ENCODE results near the gene CREBBP.

The CREBBP gene

DNA sequence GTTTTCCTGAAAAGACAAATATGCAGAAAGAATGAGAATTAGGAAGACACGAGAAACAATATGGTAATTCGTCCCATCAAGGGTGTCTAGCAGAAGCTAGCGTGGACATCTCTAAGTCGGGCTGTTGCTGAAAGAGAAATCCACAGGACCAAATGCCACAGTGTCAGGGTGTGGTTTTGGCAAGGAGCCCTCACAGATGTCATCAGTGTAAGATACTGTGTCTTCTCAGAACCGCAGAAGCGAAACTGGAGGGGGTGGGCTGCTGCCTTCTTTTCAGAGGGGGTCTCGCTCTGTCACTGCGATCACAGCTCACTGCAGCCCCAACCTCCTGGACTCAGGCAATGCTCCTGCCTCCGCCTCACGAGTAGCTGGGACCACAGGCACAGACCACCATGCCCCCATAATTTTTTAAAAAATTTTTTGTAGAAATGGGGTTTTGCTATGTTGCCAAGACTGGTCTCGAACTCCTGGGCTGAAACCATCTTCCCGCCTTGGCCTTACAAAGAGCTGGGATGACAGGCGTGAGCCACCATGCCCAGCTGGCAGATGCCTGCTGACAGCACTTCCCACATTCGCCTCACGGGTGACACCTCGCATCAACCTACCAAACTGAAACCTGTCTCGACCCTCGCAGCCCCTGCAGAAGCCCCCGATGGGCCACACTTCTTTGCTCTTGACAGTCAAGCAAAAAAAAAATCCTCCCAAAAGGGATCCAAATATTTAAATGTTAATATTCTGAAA, 189.4 kb downstream of the CREBBP start:
- H3K27ac Mint-ChIP-seq = peak overlapping the region; percentile 76
- H3K36me3 Mint-ChIP-seq (ENCODE audit: low read depth) = peaks cover 87% of the 10 kb centered on the region
- no peak overlapping the region for H3K4me3 Mint-ChIP-seq
- H3K4me1 Mint-ChIP-seq (ENCODE audit: low read depth) = peaks cover 17% of the 10 kb centered on the region
- no peaks in the 10 kb centered on the region for H3K9me3 Mint-ChIP-seq
- H3K27me3 Mint-ChIP-seq = no peaks in the 10 kb centered on the region
- no peak for DNase-seq

GRCh38 chr16:3690470-3690928, 190.0 kb downstream of the CREBBP start:
- Mint-ChIP-seq H3K27ac (peak overlapping the region; percentile 76), H3K4me3 (no peak overlapping the region), H3K9me3 (no peaks in the 10 kb centered on the region), H3K4me1 (ENCODE audit: low read depth) (peaks cover 15% of the 10 kb centered on the region), H3K27me3 (no peaks in the 10 kb centered on the region), H3K36me3 (ENCODE audit: low read depth) (peaks cover 87% of the 10 kb centered on the region)
- peak; percentile 87 for DNase-seq

GRCh38 chr16:3689731-3690130, 190.8 kb downstream of the CREBBP start:
- no peak for DNase-seq
- H3K27me3 Mint-ChIP-seq = no peaks in the 10 kb centered on the region
- peaks cover 87% of the 10 kb centered on the region for H3K36me3 Mint-ChIP-seq (ENCODE audit: low read depth)
- H3K4me3 Mint-ChIP-seq = no peak overlapping the region
- no peak overlapping the region for H3K27ac Mint-ChIP-seq
- peaks cover 14% of the 10 kb centered on the region for H3K4me1 Mint-ChIP-seq (ENCODE audit: low read depth)
- no peaks in the 10 kb centered on the region for H3K9me3 Mint-ChIP-seq

- Mint-ChIP-seq H3K9me3 (no peaks in the 10 kb centered on the region), H3K27me3 (no peaks in the 10 kb centered on the region)
Measured at GRCh38 chr16:3687792-3688191, 192.7 kb downstream of the CREBBP start.

GRCh38 chr16:3687021-3687420, 193.5 kb downstream of the CREBBP start:
- H3K27me3 Mint-ChIP-seq = no peaks in the 10 kb centered on the region
- H3K27ac Mint-ChIP-seq = no peak overlapping the region
- H3K36me3 Mint-ChIP-seq (ENCODE audit: low read depth) = peaks cover 93% of the 10 kb centered on the region
- no peak overlapping the region for H3K4me3 Mint-ChIP-seq
- peaks cover 14% of the 10 kb centered on the region for H3K4me1 Mint-ChIP-seq (ENCODE audit: low read depth)
- no peak for DNase-seq
- H3K9me3 Mint-ChIP-seq = no peaks in the 10 kb centered on the region

More at GRCh38 chr16:3687792-3688191, 192.7 kb downstream of the CREBBP start:
- H3K4me1 Mint-ChIP-seq (ENCODE audit: low read depth) = peaks cover 14% of the 10 kb centered on the region
- no peak overlapping the region for H3K27ac Mint-ChIP-seq
- no peak for DNase-seq
- no peak overlapping the region for H3K4me3 Mint-ChIP-seq
- peaks cover 87% of the 10 kb centered on the region for H3K36me3 Mint-ChIP-seq (ENCODE audit: low read depth)

- no peak overlapping the region for H3K27ac Mint-ChIP-seq
- no peak overlapping the region for H3K4me3 Mint-ChIP-seq
- peaks cover 96% of the 10 kb centered on the region for H3K36me3 Mint-ChIP-seq (ENCODE audit: low read depth)
- no peaks in the 10 kb centered on the region for H3K4me1 Mint-ChIP-seq (ENCODE audit: low read depth)
- DNase-seq = no peak
- no peaks in the 10 kb centered on the region for H3K27me3 Mint-ChIP-seq
- H3K9me3 Mint-ChIP-seq = no peaks in the 10 kb centered on the region
Measured at GRCh38 chr16:3681206-3681605, 199.3 kb downstream of the CREBBP start.

- H3K4me1 Mint-ChIP-seq (ENCODE audit: low read depth) = no peaks in the 10 kb centered on the region
- H3K4me3 Mint-ChIP-seq = no peak overlapping the region
- peaks cover 100% of the 10 kb centered on the region for H3K36me3 Mint-ChIP-seq (ENCODE audit: low read depth)
- H3K27ac Mint-ChIP-seq = no peak overlapping the region
- no peaks in the 10 kb centered on the region for H3K27me3 Mint-ChIP-seq
- no peaks in the 10 kb centered on the region for H3K9me3 Mint-ChIP-seq
- no peak for DNase-seq
Measured at GRCh38 chr16:3677994-3678393, 202.5 kb downstream of the CREBBP start.

- Mint-ChIP-seq H3K9me3 (no peaks in the 10 kb centered on the region), H3K36me3 (ENCODE audit: low read depth) (peaks cover 100% of the 10 kb centered on the region), H3K4me3 (no peak overlapping the region), H3K4me1 (ENCODE audit: low read depth) (peaks cover 4% of the 10 kb centered on the region), H3K27ac (no peak overlapping the region), H3K27me3 (no peaks in the 10 kb centered on the region)
- no peak for DNase-seq
Measured at GRCh38 chr16:3675601-3676130, 204.8 kb downstream of the CREBBP start.
